AG08396 (cell line): ENCODE results near the gene DRD3.

Source experiments
- DNase-seq: peaks from one replicate; pipeline ENCODE4 v3.0.0; 2012; ENCODE audit warnings: low spot score, mixed read lengths

DRD3 gene

GRCh38 chr3:114179575-114179974 lies 723 bp upstream of the DRD3 start:
- DNase-seq: peak; percentile 16

- DNase-seq: no peak
Observed at GRCh38 chr3:114176890-114177289, 2.0 kb downstream of the DRD3 start.

- no peak for DNase-seq
Observed at GRCh38 chr3:114176487-114176886, 2.4 kb downstream of the DRD3 start.

GRCh38 chr3:114175204-114175987 lies 3.5 kb downstream of the DRD3 start:
- DNase-seq: no peak

- no peak for DNase-seq
Observed at GRCh38 chr3:114171677-114172076, 7.2 kb downstream of the DRD3 start.

- DNase-seq: no peak
Observed at GRCh38 chr3:114168150-114168549, 10.7 kb downstream of the DRD3 start.

- DNase-seq: no peak
Observed at GRCh38 chr3:114157321-114157720, 21.5 kb downstream of the DRD3 start.

- DNase-seq: peak; percentile 18
Observed at GRCh38 chr3:114155370-114155821, 23.5 kb downstream of the DRD3 start.

- no peak for DNase-seq
Observed at GRCh38 chr3:114154321-114154821, 24.5 kb downstream of the DRD3 start.

GRCh38 chr3:114152519-114153151 lies 26.2 kb downstream of the DRD3 start:
- DNase-seq: peak; percentile 78

GRCh38 chr3:114151091-114151490 lies 27.8 kb downstream of the DRD3 start:
- DNase-seq: no peak

- no peak for DNase-seq
Observed at GRCh38 chr3:114147251-114147650, 31.6 kb downstream of the DRD3 start.

GRCh38 chr3:114144909-114145688 lies 33.8 kb downstream of the DRD3 start:
- peak; percentile 89 for DNase-seq

GRCh38 chr3:114143817-114144216 lies 35.0 kb downstream of the DRD3 start:
- DNase-seq: no peak

GRCh38 chr3:114139836-114140235 lies 39.0 kb downstream of the DRD3 start:
- no peak for DNase-seq

GRCh38 chr3:114133947-114134346 lies 44.9 kb downstream of the DRD3 start:
- DNase-seq: no peak

- no peak for DNase-seq
Observed at GRCh38 chr3:114132500-114132899, 46.4 kb downstream of the DRD3 start.

GRCh38 chr3:114128826-114129225 lies 50.0 kb downstream of the DRD3 start:
- DNase-seq: no peak

- no peak for DNase-seq
Observed at GRCh38 chr3:114128231-114128630, 50.6 kb downstream of the DRD3 start.

- no peak for DNase-seq
Observed at GRCh38 chr3:114127517-114127916, 51.3 kb downstream of the DRD3 start.

GRCh38 chr3:114126461-114126860 lies 52.4 kb downstream of the DRD3 start:
- DNase-seq: no peak

- peak; percentile 66 for DNase-seq
Observed at GRCh38 chr3:114122027-114122709, 56.7 kb downstream of the DRD3 start.
